NT2/D1 (cell line): Measurements from ENCODE around the gene FTCD.

ENCODE experiments used
- DNase-seq: peaks from one replicate; pipeline ENCODE4 v3.0.0-alpha.2; 2011; ENCODE audit warnings: low read depth, low spot score
- H3K27me3 ChIP-seq: 2 replicates; pipeline ENCODE4 v1.6.0; 2011; ENCODE audit warnings: mild to moderate bottlenecking; ENCODE audit not compliant: insufficient read length, insufficient read depth
- H3K36me3 ChIP-seq: 2 replicates; pipeline ENCODE4 v1.6.1; 2011; ENCODE audit warnings: mild to moderate bottlenecking, low read length, mixed read lengths; ENCODE audit not compliant: insufficient read depth, insufficient read length
- H3K4me1 ChIP-seq: 2 replicates; pipeline ENCODE4 v1.5.1; 2011; ENCODE audit not compliant: insufficient read depth, insufficient read length
- H3K4me3 ChIP-seq: 2 replicates; pipeline ENCODE4 v1.5.1; 2011; ENCODE audit warnings: low read depth; ENCODE audit not compliant: insufficient read length
- H3K9ac ChIP-seq: 2 replicates; pipeline ENCODE4 v1.6.0; 2011; ENCODE audit warnings: low read depth; ENCODE audit not compliant: insufficient read length
- H3K9me3 ChIP-seq: 2 replicates; pipeline ENCODE4 v1.5.1; 2011; ENCODE audit warnings: mild to moderate bottlenecking, low read length; ENCODE audit not compliant: insufficient read depth
- SUZ12 ChIP-seq: IDR thresholded peaks from 2 replicates; pipeline ENCODE4 v1.6.1; 2011; ENCODE audit not compliant: insufficient read length, insufficient read depth; ENCODE audit errors: extremely low read depth
- YY1 ChIP-seq: IDR thresholded peaks from 2 replicates; pipeline ENCODE4 v1.6.1; 2011; ENCODE audit not compliant: insufficient read length, insufficient read depth
- ZNF274 ChIP-seq: IDR thresholded peaks from 2 replicates; pipeline ENCODE4 v1.6.1; 2011; ENCODE audit warnings: mild to moderate bottlenecking, low read depth, low read length

Gene FTCD

DNA sequence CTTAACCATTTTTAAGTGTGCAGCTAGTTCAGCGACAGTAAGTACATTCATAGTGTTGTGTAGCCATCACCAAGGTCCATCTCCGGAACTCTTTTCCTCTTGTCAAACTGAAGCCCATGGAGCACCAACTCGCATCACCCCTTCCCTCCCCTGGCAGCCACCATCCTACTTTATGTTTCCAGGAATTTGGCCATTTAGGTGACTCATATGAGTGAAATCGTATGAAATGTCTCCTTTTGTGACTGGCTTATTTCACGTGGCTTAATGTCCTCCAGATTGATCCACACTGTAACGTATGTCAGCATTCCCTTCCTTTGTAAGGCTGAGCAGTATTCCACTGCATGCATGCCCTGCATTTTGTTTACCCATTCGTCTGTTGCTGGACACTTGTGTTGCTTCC lies 55.0 kb downstream of the FTCD start:
- Histone ChIP-seq H3K4me1 (peaks cover 6% of the 10 kb centered on the region), H3K9ac (no peak overlapping the region), H3K4me3 (no peak overlapping the region)

GRCh38 chr21:46100020-46100419 lies 55.4 kb downstream of the FTCD start:
- peaks cover 18% of the 10 kb centered on the region for H3K27me3 ChIP-seq
- H3K4me3 ChIP-seq: no peak overlapping the region
- no peak overlapping the region for H3K9ac ChIP-seq
- peaks cover 6% of the 10 kb centered on the region for H3K4me1 ChIP-seq
- peaks cover 7% of the 10 kb centered on the region for H3K36me3 ChIP-seq
- TF ChIP-seq SUZ12 (no peak), ZNF274 (no peak), YY1 (no peak)
- peaks cover 44% of the 10 kb centered on the region for H3K9me3 ChIP-seq
- no peak for DNase-seq

More for the DNA sequence above, 55.0 kb downstream of the FTCD start:
- Histone ChIP-seq H3K36me3 (peaks cover 7% of the 10 kb centered on the region), H3K9me3 (peaks cover 44% of the 10 kb centered on the region), H3K27me3 (peaks cover 15% of the 10 kb centered on the region)
- no peak for DNase-seq
- no peak for TF ChIP-seq YY1
- no peak for TF ChIP-seq SUZ12
- TF ChIP-seq ZNF274: no peak

GRCh38 chr21:46099476-46099875 lies 55.9 kb downstream of the FTCD start:
- peaks cover 7% of the 10 kb centered on the region for H3K36me3 ChIP-seq
- H3K9ac ChIP-seq: no peak overlapping the region
- peak overlapping the region; percentile 22 for H3K4me3 ChIP-seq
- no peak for DNase-seq
- peaks cover 19% of the 10 kb centered on the region for H3K27me3 ChIP-seq
- peaks cover 6% of the 10 kb centered on the region for H3K4me1 ChIP-seq
- peaks cover 39% of the 10 kb centered on the region for H3K9me3 ChIP-seq
- TF ChIP-seq YY1: no peak
- no peak for TF ChIP-seq SUZ12
- no peak for TF ChIP-seq ZNF274

DNA sequence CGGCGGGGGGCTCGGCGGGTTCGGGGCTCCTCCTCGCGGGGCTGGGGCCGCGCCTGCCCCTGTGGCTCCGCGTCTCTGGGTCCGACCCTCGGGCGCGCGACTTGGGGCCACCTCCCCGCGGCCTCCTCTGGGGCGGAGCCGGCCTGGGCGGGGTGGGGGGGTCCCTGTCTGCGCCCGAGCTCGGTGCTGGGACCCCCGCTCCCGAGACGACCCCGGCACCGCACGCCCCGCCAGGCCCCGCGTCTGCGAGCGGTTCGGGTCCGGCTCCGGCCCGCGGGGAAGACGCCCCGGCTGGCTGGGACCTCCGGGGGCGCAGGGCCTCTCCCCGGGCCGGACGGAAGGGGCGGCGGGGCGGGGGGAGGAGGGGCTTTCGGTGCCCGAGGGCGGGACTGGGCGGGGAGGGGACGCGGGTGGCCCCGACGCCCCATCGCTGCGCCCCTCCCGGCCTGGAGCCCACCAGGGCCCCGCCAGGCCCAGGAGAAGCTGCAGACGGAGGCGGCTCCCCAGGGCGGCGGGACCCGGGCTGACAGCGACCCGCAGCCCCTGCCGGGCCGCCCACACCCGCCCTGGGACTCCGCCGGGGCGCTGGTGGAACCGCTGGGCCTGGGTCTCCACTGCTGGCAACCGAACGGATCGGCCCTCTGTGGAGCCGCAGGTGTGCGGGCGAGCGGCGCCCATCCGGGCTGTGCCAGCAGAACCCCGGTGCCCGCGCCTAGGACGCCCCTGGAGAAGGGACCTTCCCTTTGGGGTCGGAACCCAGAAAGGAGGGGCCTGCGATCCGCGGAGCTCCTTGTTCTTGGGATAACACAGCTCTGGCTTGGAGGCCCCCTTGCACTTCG lies 56.9 kb downstream of the FTCD start:
- H3K36me3 ChIP-seq: peaks cover 7% of the 10 kb centered on the region
- H3K27me3 ChIP-seq: peaks cover 19% of the 10 kb centered on the region
- H3K4me3 ChIP-seq: peak overlapping the region; percentile 64
- no peak for DNase-seq
- H3K4me1 ChIP-seq: peaks cover 6% of the 10 kb centered on the region
- no peak for TF ChIP-seq SUZ12
- TF ChIP-seq ZNF274: no peak
- TF ChIP-seq YY1: no peak
- peak overlapping the region; percentile 67 for H3K9ac ChIP-seq
- peaks cover 39% of the 10 kb centered on the region for H3K9me3 ChIP-seq

- peaks cover 19% of the 10 kb centered on the region for H3K27me3 ChIP-seq
- H3K9me3 ChIP-seq: peaks cover 39% of the 10 kb centered on the region
- H3K4me1 ChIP-seq: peaks cover 6% of the 10 kb centered on the region
- DNase-seq: peak; percentile 39
- peak within 1 kb of the TSS; percentile 64 for H3K4me3 ChIP-seq
- peaks cover 7% of the 10 kb centered on the region for H3K36me3 ChIP-seq
- no peak for TF ChIP-seq ZNF274
- no peak for TF ChIP-seq SUZ12
- TF ChIP-seq YY1: no peak
- peak within 1 kb of the TSS; percentile 76 for H3K9ac ChIP-seq
Observed at GRCh38 chr21:46097336-46098293, 57.8 kb downstream of the FTCD start, which contains the start of gene COL6A2. TSS of gene COL6A2 (plus strand) at chr21:46098112.

GRCh38 chr21:46096596-46097335 lies 58.6 kb downstream of the FTCD start:
- Histone ChIP-seq H3K4me1 (peaks cover 6% of the 10 kb centered on the region), H3K4me3 (no peak overlapping the region), H3K9ac (peak overlapping the region; percentile 76), H3K9me3 (peaks cover 39% of the 10 kb centered on the region), H3K27me3 (peaks cover 19% of the 10 kb centered on the region), H3K36me3 (peaks cover 7% of the 10 kb centered on the region)
- no peak for DNase-seq
- TF ChIP-seq YY1 (no peak), ZNF274 (no peak), SUZ12 (no peak)
